HEK293T (cell line): Measurements from ENCODE around the gene FBN2.
"Not testable (repeated sequence)": the region's sequence is repeated elsewhere in the genome, so short reads cannot be mapped to it uniquely, and the experiment has no call there.

Source experiments
- CTCF ChIA-PET: fragments of 350-600 bp; formaldehyde crosslinking; extraction: SDS; loops from one replicate; lab custom pipeline; 2021; ENCODE audit warnings: antibody characterized with exemption, inconsistent platforms; lab: Yijun Ruan, JAX
- POLR2A ChIA-PET: fragments of 350-600 bp; formaldehyde crosslinking; extraction: SDS; loops from one replicate; lab custom pipeline; 2020; ENCODE audit warnings: antibody characterized with exemption, inconsistent platforms; lab: Yijun Ruan, JAX
- DNase-seq: peaks from one replicate; pipeline ENCODE4 v3.0.0; 2012; ENCODE audit warnings: mixed read lengths; ENCODE audit errors: extremely low spot score
- ARNT ChIP-seq: fragments of 450-650 bp; IDR thresholded peaks from 2 replicates; pipeline ENCODE4 v1.6.1; 2017; ENCODE audit warnings: mild to moderate bottlenecking
- BHLHE40 ChIP-seq: fragments of 450-650 bp; IDR thresholded peaks from 2 replicates; pipeline ENCODE4 v1.6.1; 2016; ENCODE audit warnings: mild to moderate bottlenecking, moderate library complexity, borderline replicate concordance
- CTBP1 ChIP-seq: fragments of 450-650 bp; IDR thresholded peaks from 2 replicates; pipeline ENCODE4 v1.6.1; 2016; ENCODE audit warnings: borderline replicate concordance
- ELF4 ChIP-seq: fragments of 450-650 bp; IDR thresholded peaks from 2 replicates; pipeline ENCODE4 v1.6.1; 2017; ENCODE audit warnings: antibody characterized with exemption
- FOXA1 ChIP-seq: fragments of 450-650 bp; IDR thresholded peaks from 2 replicates; pipeline ENCODE4 v1.6.1; 2016; ENCODE audit warnings: mild to moderate bottlenecking
- FOXK2 ChIP-seq: fragments of 450-650 bp; IDR thresholded peaks from 2 replicates; pipeline ENCODE4 v1.6.1; 2016; ENCODE audit warnings: mild to moderate bottlenecking
- FOXM1 ChIP-seq: fragments of 450-650 bp; IDR thresholded peaks from 2 replicates; pipeline ENCODE4 v1.6.1; 2017; ENCODE audit warnings: mild to moderate bottlenecking, borderline replicate concordance
- HDGF ChIP-seq: fragments of 450-650 bp; IDR thresholded peaks from 2 replicates; pipeline ENCODE4 v1.6.1; 2017; ENCODE audit warnings: antibody characterized with exemption, borderline replicate concordance
- L3MBTL2 ChIP-seq: fragments of 450-650 bp; conservative IDR thresholded peaks from 2 replicates; pipeline ENCODE4 v1.6.1; 2016; ENCODE audit warnings: mild to moderate bottlenecking
- LEF1 ChIP-seq: fragments of 450-650 bp; IDR thresholded peaks from 2 replicates; pipeline ENCODE4 v1.6.1; 2017; ENCODE audit warnings: mild to moderate bottlenecking, borderline replicate concordance
- NFRKB ChIP-seq: fragments of 450-650 bp; IDR thresholded peaks from 2 replicates; pipeline ENCODE4 v1.6.1; 2016; ENCODE audit warnings: mild to moderate bottlenecking, moderate library complexity
- PKNOX1 ChIP-seq: fragments of 450-650 bp; IDR thresholded peaks from 2 replicates; pipeline ENCODE4 v1.6.1; 2016
- SP1 ChIP-seq: fragments of 450-650 bp; IDR thresholded peaks from 2 replicates; pipeline ENCODE4 v1.6.1; 2017
- SUZ12 ChIP-seq: fragments of 450-650 bp; IDR thresholded peaks from 2 replicates; pipeline ENCODE4 v1.6.1; 2016; ENCODE audit warnings: mild to moderate bottlenecking
- TARDBP ChIP-seq: fragments of 450-650 bp; IDR thresholded peaks from 2 replicates; pipeline ENCODE4 v1.6.1; 2016
- ZNF384 ChIP-seq: fragments of 450-650 bp; IDR thresholded peaks from 2 replicates; pipeline ENCODE4 v1.6.1; 2016

FBN2 gene

GRCh38 chr5:128513806-128514205, 24.2 kb downstream of the FBN2 start:
- POLR2A ChIA-PET = no interaction called here
- CTCF ChIA-PET = interaction anchor here (0.6 kb wide), 1 partner anchor 132 kb away, joined by 4 read pairs; no protein-coding TSS in a partner anchor
- TF ChIP-seq FOXM1 (no peak), L3MBTL2 (no peak), TARDBP (no peak), FOXA1 (no peak), BHLHE40 (no peak), SP1 (no peak), FOXK2 (no peak), ELF4 (no peak), ARNT (no peak), SUZ12 (no peak), ZNF384 (no peak), PKNOX1 (no peak)
- DNase-seq = no peak

DNA sequence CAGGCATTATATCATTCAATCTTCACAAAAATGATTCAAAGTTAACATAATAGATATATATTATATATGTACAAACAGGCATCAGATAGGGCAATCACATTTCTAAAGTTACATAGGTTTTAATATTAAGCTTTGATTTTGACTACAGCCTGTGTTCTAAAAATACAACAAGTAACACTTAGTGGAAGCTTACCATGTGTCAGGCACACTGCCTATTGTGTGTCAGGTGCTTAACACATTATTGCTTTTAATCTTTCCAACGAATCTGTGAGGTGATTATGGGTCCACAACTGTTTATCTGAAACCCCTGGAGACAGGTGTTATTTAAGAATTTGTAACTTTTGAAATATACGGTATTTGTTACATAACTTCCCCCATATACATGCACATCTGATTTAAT, 25.2 kb downstream of the FBN2 start:
- ChIA-PET POLR2A (no interaction called here), CTCF (no interaction called here)
- no peak for DNase-seq
- TF ChIP-seq PKNOX1 (no peak), TARDBP (no peak), LEF1 (no peak), SUZ12 (no peak), SP1 (no peak), ELF4 (no peak), L3MBTL2 (no peak), FOXA1 (no peak), CTBP1 (no peak), ARNT (no peak), NFRKB (no peak), HDGF (no peak)

DNA sequence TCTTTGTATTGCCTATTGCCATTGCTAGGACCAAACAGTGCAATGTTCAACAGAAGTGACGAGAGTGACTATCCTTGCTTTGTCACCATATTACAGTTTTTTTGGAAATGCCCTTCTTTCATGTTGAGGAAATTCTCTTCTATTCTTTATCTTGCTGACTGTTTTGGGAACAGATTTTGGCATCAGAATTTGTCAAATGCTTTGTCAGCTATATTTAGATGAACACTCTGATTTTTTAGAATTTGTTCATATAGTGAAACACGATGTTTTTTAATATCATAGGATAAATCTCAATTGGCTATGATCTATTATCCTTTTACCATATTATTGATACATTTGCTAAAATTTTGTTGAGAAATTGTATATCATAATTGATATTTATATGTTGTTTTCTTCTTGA, 31.4 kb downstream of the FBN2 start:
- ChIA-PET CTCF (no interaction called here), POLR2A (no interaction called here)
- TF ChIP-seq SUZ12 (no peak), SP1 (no peak), LEF1 (no peak), NFRKB (no peak), CTBP1 (no peak), FOXA1 (no peak), ZNF384 (no peak), TARDBP (no peak), ELF4 (no peak), L3MBTL2 (no peak), ARNT (no peak), FOXM1 (no peak), HDGF (no peak)
- DNase-seq = no peak

DNA sequence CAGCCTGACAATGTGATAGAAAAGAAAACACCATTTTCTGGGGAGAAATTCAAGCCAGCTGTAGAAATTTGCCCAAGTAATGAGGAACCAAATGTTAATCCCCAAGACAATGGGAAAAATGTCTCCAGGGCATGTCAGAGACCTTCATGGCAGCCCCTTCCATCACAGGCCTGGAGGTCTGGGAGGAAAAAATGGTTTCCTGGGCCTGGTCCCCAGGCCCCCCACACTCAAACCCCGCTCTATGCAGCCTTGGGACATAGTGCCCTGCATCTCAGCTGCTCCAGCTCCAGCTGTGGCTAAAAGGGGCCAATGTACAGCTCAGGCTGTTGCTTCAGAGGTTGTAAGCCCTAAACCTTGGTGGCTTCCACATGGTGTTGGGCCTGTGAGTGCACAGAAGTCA, 34.3 kb downstream of the FBN2 start:
- DNase-seq, CTCF ChIA-PET, POLR2A ChIA-PET: not testable (repeated sequence)

DNA sequence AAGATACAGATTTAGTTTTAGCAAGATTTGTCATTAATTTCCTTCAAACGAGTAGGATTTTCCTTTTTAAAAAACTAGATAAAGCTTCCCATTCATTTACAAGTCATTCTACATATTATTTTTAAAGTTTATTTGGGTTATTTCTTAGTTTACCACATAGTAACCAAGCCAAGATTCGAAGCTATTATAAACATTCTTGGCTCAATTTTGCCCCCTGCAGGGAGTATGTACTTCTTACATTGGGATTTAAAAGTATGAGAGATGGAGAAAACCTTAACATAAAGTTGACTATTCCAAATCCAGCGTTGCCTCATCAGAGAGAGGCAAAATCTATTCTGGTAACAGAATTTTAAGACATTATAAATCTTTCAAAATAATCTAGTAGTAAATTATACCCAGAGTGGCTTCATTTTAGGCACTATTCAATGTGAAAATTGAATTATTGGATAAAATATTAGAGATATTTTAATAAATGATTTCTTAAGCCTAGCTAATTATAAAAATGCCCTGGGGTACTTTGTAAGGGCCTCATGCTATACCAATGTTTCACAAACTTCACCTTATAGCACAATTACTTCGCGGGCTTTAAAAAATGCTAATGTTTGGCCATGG, 39.1 kb downstream of the FBN2 start:
- ChIA-PET POLR2A (no interaction called here), CTCF (interaction anchor here (0.6 kb wide), 1 partner anchor 623 kb away, joined by 6 read pairs; no protein-coding TSS in a partner anchor)
- DNase-seq = peak; percentile 9
- no peak for TF ChIP-seq NFRKB
- no peak for TF ChIP-seq HDGF
- TF ChIP-seq FOXM1 = no peak
- TF ChIP-seq FOXK2 = no peak
- TF ChIP-seq L3MBTL2 = no peak
- no peak for TF ChIP-seq FOXA1
- TF ChIP-seq CTBP1 = no peak
- no peak for TF ChIP-seq LEF1
- TF ChIP-seq ZNF384 = no peak
- TF ChIP-seq TARDBP = no peak

DNA sequence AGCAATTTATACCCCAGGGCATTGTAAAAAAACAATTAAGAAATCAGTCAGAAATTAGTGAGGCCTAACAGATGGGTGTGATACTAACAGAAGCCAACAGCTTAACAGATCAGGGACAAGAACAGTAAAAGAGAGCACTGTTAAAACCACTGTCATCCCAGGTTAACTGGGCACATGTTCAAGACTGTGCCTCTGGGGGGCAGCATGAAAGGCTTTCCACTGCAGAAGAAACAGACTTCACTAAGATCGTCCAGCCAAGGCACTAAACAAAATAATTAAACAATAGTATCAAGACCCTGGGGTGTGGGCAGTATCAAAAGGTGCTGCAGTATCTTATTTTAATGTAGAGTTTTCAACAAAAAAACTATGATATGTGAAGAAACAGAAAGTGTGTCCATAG, 43.5 kb downstream of the FBN2 start:
- CTCF ChIA-PET = interaction anchor here (0.7 kb wide), 1 partner anchor 18 kb away, joined by 4 read pairs; no protein-coding TSS in a partner anchor
- DNase-seq = peak; percentile 31
- TF ChIP-seq L3MBTL2 (no peak), LEF1 (no peak), NFRKB (no peak), CTBP1 (no peak), ELF4 (no peak), FOXK2 (no peak), SP1 (no peak), FOXM1 (no peak), PKNOX1 (no peak), TARDBP (no peak), BHLHE40 (no peak), FOXA1 (no peak), SUZ12 (no peak), HDGF (no peak), ZNF384 (no peak), ARNT (no peak)
- POLR2A ChIA-PET = no interaction called here
